Neural crest cell (in vitro differentiated cells): ENCODE results near the gene IL12RB2. TPM values are rescaled to one million over a fixed set of nuclear protein-coding genes. Genes with fewer than 3 reads are reported as not detected.

Experiments
- DNase-seq: peaks from one replicate; pipeline ENCODE4 v3.0.0; 2021; ENCODE audit warnings: low read depth, mixed read lengths, low spot score
- H3K27ac Mint-ChIP-seq: one replicate; pipeline ENCODE4 v1.8.0; 2021; ENCODE audit warnings: mild to moderate bottlenecking, mixed read lengths; ENCODE audit not compliant: unreplicated experiment
- H3K27me3 Mint-ChIP-seq: 2 replicates; pipeline ENCODE4 v1.8.0; 2021; ENCODE audit warnings: low read depth, mild to moderate bottlenecking, mixed read lengths
- H3K36me3 Mint-ChIP-seq: 2 replicates; pipeline ENCODE4 v1.8.0; 2021; ENCODE audit warnings: low read depth, mild to moderate bottlenecking, mixed read lengths
- H3K4me1 Mint-ChIP-seq: 2 replicates; pipeline ENCODE4 v1.8.0; 2021; ENCODE audit warnings: mixed read lengths
- H3K4me3 Mint-ChIP-seq: one replicate; pipeline ENCODE4 v1.8.0; 2021; ENCODE audit warnings: mild to moderate bottlenecking, mixed read lengths
- H3K9me3 Mint-ChIP-seq: 2 replicates; pipeline ENCODE4 v1.8.0; 2021; ENCODE audit warnings: mixed read lengths
- CTCF ChIP-seq: fragments of 200-600 bp; sonication (generic); conservative IDR thresholded peaks from 2 replicates; pipeline ENCODE4 v1.5.0; 2021; ENCODE audit warnings: antibody characterized with exemption, mild to moderate bottlenecking
- total RNA-seq: library from RNA; stranded (reverse); gene quantifications from 2 replicates; pipeline ENCODE4 v1.2.1, GENCODE V29; 2021

Gene IL12RB2
- total RNA-seq, 1 donor from 2014 or later = 0.19 TPM

- no peaks in the 10 kb centered on the region for H3K9me3 Mint-ChIP-seq
- no peak for DNase-seq
- H3K27me3 Mint-ChIP-seq = no peaks in the 10 kb centered on the region
- H3K4me3 Mint-ChIP-seq = no peak overlapping the region
- TF ChIP-seq CTCF = no peak
- no peaks in the 10 kb centered on the region for H3K4me1 Mint-ChIP-seq
- H3K36me3 Mint-ChIP-seq = no peaks in the 10 kb centered on the region
- no peak overlapping the region for H3K27ac Mint-ChIP-seq
Measured at GRCh38 chr1:67355745-67356424, 48.2 kb downstream of the IL12RB2 start.

GRCh38 chr1:67359592-67359991 lies 51.9 kb downstream of the IL12RB2 start:
- no peak for DNase-seq
- no peak overlapping the region for H3K27ac Mint-ChIP-seq
- no peak for TF ChIP-seq CTCF
- H3K27me3 Mint-ChIP-seq = no peaks in the 10 kb centered on the region
- H3K9me3 Mint-ChIP-seq = no peaks in the 10 kb centered on the region
- no peak overlapping the region for H3K4me3 Mint-ChIP-seq
- H3K4me1 Mint-ChIP-seq = no peaks in the 10 kb centered on the region
- no peaks in the 10 kb centered on the region for H3K36me3 Mint-ChIP-seq

GRCh38 chr1:67361641-67362040 lies 54.0 kb downstream of the IL12RB2 start:
- no peaks in the 10 kb centered on the region for H3K27me3 Mint-ChIP-seq
- TF ChIP-seq CTCF = no peak
- H3K9me3 Mint-ChIP-seq = no peaks in the 10 kb centered on the region

GRCh38 chr1:67367370-67368045 lies 59.8 kb downstream of the IL12RB2 start:
- no peak overlapping the region for H3K27ac Mint-ChIP-seq
- peaks cover 6% of the 10 kb centered on the region for H3K4me1 Mint-ChIP-seq
- DNase-seq = no peak
- TF ChIP-seq CTCF = no peak
- H3K36me3 Mint-ChIP-seq = no peaks in the 10 kb centered on the region
- no peaks in the 10 kb centered on the region for H3K9me3 Mint-ChIP-seq
- H3K27me3 Mint-ChIP-seq = no peaks in the 10 kb centered on the region
- no peak overlapping the region for H3K4me3 Mint-ChIP-seq

More at GRCh38 chr1:67361641-67362040, 54.0 kb downstream of the IL12RB2 start:
- no peak overlapping the region for H3K4me3 Mint-ChIP-seq
- no peaks in the 10 kb centered on the region for H3K4me1 Mint-ChIP-seq
- H3K36me3 Mint-ChIP-seq = no peaks in the 10 kb centered on the region
- no peak overlapping the region for H3K27ac Mint-ChIP-seq
- DNase-seq = no peak

GRCh38 chr1:67368046-67368514 lies 60.4 kb downstream of the IL12RB2 start:
- Mint-ChIP-seq H3K36me3 (no peaks in the 10 kb centered on the region), H3K9me3 (no peaks in the 10 kb centered on the region), H3K27ac (no peak overlapping the region), H3K27me3 (no peaks in the 10 kb centered on the region), H3K4me1 (peaks cover 6% of the 10 kb centered on the region), H3K4me3 (no peak overlapping the region)
- no peak for DNase-seq
- TF ChIP-seq CTCF = no peak
